ENCODE measurements around the gene WIPF3. TPM values are rescaled to one million over a fixed set of nuclear protein-coding genes. Genes with fewer than 3 reads are reported as not detected.

Gene WIPF3
- total and polyA plus RNA-seq, 8 donors, result 0.50 to 1.7 (median 1.0) TPM; not detected in 1

GRCh38 chr7:29825775-29826529 is 19.6 kb downstream of the WIPF3 start:
- no peak overlapping the region for H3K4me3 ChIP-seq
- no peaks in the 10 kb centered on the region for H3K36me3 ChIP-seq
- H3K9me3 ChIP-seq, result no peaks in the 10 kb centered on the region
- no peak for ATAC-seq
- no peaks in the 10 kb centered on the region for H3K4me1 ChIP-seq
- no peak overlapping the region for H3K27ac ChIP-seq
- intact Hi-C loops (cut with DNase I), result no loop called here
- no peak for TF ChIP-seq CTCF (IDR thresholded peaks at IDR 0.05)
- no peak for DNase-seq
- peaks cover 0 to 8% of the 10 kb centered on the region in 2 donors for H3K27me3 ChIP-seq

GRCh38 chr7:29826530-29826822 is 20.2 kb downstream of the WIPF3 start:
- Histone ChIP-seq H3K4me1 (no peaks in the 10 kb centered on the region), H3K36me3 (no peaks in the 10 kb centered on the region), H3K27me3 (peaks cover 0 to 3% of the 10 kb centered on the region in 2 donors), H3K27ac (no peak overlapping the region), H3K9me3 (no peaks in the 10 kb centered on the region), H3K4me3 (no peak overlapping the region)
- intact Hi-C loops (cut with DNase I), result no loop called here
- DNase-seq (no peak), ATAC-seq (no peak)
- TF ChIP-seq CTCF (IDR thresholded peaks at IDR 0.05), result no peak

GRCh38 chr7:29826904-29827303 is 20.6 kb downstream of the WIPF3 start:
- ATAC-seq (no peak), DNase-seq (no peak)
- Histone ChIP-seq H3K4me1 (no peaks in the 10 kb centered on the region), H3K4me3 (no peak overlapping the region), H3K27me3 (no peaks in the 10 kb centered on the region), H3K27ac (no peak overlapping the region), H3K36me3 (no peaks in the 10 kb centered on the region), H3K9me3 (no peaks in the 10 kb centered on the region)
- TF ChIP-seq CTCF (IDR thresholded peaks at IDR 0.05), result no peak
- intact Hi-C loops (cut with DNase I), result no loop called here

GRCh38 chr7:29831705-29832104 is 25.4 kb downstream of the WIPF3 start:
- no peak overlapping the region for H3K4me3 ChIP-seq
- H3K27me3 ChIP-seq, result peaks cover 0 to 6% of the 10 kb centered on the region in 2 donors
- TF ChIP-seq CTCF (IDR thresholded peaks at IDR 0.05), result no peak
- ATAC-seq, result no peak
- H3K27ac ChIP-seq, result no peak overlapping the region
- no peaks in the 10 kb centered on the region for H3K4me1 ChIP-seq
- no peaks in the 10 kb centered on the region for H3K9me3 ChIP-seq
- no peak for DNase-seq
- H3K36me3 ChIP-seq, result no peaks in the 10 kb centered on the region
- intact Hi-C loops (cut with DNase I), result no loop called here

GRCh38 chr7:29833929-29834328 is 27.6 kb downstream of the WIPF3 start:
- ATAC-seq, result no peak
- Histone ChIP-seq H3K27me3 (peaks cover 0 to 17% of the 10 kb centered on the region in 2 donors), H3K4me3 (no peak overlapping the region), H3K9me3 (no peaks in the 10 kb centered on the region), H3K36me3 (no peaks in the 10 kb centered on the region), H3K4me1 (no peaks in the 10 kb centered on the region), H3K27ac (no peak overlapping the region)
- no peak for TF ChIP-seq CTCF (IDR thresholded peaks at IDR 0.05)
- DNase-seq, result no peak
- intact Hi-C loops (cut with DNase I), result no loop called here
